Thoracic aorta endothelial cell (primary cell): ENCODE data around the gene IVL. TPM values are rescaled to one million over a fixed set of nuclear protein-coding genes. Genes with fewer than 3 reads are reported as not detected.

ENCODE experiments used
- total RNA-seq: library from RNA; depleted of rRNA; stranded (reverse); fragments of >200 nt; gene quantifications from 2 replicates; pipeline ENCODE4 v1.2.3, GENCODE V29; 2012

The IVL gene, protein sequence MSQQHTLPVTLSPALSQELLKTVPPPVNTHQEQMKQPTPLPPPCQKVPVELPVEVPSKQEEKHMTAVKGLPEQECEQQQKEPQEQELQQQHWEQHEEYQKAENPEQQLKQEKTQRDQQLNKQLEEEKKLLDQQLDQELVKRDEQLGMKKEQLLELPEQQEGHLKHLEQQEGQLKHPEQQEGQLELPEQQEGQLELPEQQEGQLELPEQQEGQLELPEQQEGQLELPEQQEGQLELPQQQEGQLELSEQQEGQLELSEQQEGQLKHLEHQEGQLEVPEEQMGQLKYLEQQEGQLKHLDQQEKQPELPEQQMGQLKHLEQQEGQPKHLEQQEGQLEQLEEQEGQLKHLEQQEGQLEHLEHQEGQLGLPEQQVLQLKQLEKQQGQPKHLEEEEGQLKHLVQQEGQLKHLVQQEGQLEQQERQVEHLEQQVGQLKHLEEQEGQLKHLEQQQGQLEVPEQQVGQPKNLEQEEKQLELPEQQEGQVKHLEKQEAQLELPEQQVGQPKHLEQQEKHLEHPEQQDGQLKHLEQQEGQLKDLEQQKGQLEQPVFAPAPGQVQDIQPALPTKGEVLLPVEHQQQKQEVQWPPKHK
- total RNA-seq = not detected in 2 replicates

DNA sequence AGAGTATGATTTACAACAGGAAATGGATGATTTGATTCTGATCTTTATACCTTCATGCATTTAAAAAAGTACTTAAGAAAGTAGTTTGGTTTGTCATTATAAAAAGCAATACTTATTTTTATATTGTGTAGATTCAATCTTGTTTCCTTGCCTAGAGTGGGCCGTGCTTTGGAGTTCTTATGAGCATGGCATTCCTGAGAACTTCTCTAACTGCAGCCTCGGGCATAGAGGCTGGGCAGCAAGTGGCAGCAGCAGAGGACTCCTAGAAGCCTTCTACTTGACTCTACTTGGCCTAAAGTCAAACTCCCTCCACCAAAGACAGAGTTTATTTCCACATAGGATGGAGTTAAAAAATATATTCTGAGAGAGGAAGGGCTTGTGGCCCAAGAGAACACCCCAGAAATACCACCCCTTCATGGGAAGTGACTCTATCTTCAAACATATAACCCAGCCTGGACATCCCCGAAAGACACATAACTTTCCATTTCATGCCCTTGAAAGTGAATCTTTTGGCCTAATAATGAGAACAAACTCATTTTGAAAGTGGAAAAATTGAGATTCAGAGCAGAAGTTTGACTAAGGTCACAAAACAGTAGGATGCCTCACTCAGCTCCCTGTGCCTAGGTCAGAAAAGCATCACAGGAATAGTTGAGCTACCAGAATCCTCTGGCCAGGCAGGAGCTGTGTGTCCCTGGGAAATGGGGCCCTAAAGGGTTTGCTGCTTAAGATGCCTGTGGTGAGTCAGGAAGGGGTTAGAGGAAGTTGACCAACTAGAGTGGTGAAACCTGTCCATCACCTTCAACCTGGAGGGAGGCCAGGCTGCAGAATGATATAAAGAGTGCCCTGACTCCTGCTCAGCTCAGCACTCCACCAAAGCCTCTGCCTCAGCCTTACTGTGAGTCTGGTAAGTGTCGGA, at the start of gene IVL:
Gene IVL (plus strand): TSS at position 861 of the 916 bp plus-strand sequence. CDS start 1,252 bp downstream, outside the sequence.

DNA sequence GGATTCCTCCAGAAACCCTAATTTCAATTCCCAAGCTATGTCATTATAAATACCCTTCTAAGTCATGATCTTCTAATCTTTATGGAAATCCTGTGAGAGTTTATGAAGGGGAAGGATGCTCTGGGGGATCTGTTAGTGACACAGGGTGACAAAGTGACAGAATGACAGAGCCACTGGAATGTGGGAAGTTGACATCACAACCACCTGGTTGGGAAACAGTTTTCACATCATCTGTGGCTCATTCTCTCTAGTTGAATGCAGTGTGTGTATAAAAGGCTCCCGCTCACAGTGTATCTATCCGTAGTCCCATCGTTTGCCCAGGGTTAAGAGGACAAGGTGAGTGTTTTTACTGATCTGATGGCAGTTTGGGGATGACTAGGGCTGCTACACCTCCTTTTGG, 48.6 kb upstream of the IVL start, which contains the start of gene LCE7A:
Gene LCE7A (plus strand): TSS at position 301 of the 400 bp plus-strand sequence. CDS start 702 bp downstream, outside the sequence.

DNA sequence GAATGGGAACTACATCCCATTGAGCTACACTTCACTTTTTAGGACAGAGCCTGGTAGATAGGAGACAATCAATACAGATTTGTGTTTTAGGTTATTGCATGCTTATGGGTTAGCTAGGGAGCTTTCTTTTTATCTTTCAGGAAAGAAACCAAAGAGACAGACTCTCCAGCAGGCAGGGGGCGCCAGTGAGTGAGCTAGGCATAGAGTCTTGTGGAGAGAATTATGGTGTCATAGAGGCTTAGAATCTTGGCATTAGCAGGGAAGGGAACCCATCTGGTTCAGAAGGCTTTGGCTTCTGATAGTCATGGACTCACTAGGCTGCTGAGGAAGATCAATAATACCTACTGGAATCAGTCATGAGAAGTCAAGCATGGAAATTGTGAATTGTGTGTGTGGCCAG, 30.3 kb upstream of the IVL start, which contains the start of gene SMCP:
Gene SMCP (plus strand): TSS at position 281 of the 400 bp plus-strand sequence. CDS start 6,101 bp downstream, outside the sequence.

GRCh38 chr1:152946651-152947256, 38.4 kb downstream of the IVL start, which contains the start of gene SPRR5:
Gene SPRR5 (plus strand): TSS chr1:152947206. CDS start chr1:152948555, 1,349 bp downstream.

Other genes starting within 250 kb of the IVL start
- gene LCE2D, start 245.2 kb upstream of the IVL start, total RNA-seq = not detected in 2 replicates
- gene LCE2C, start 233.3 kb upstream of the IVL start, total RNA-seq = not detected in 2 replicates
- gene LCE2B, start 222.4 kb upstream of the IVL start, total RNA-seq = not detected in 2 replicates
- not detected in 2 replicates for gene LCE2A, start 210.2 kb upstream of the IVL start, total RNA-seq
- gene LCE4A, start 200.4 kb upstream of the IVL start, total RNA-seq = not detected in 2 replicates
- not detected in 2 replicates for gene KPRP, start 150.5 kb upstream of the IVL start, total RNA-seq
- gene LCE1F, start 133.4 kb upstream of the IVL start, total RNA-seq = not detected in 2 replicates
- gene LCE1E, start 122.3 kb upstream of the IVL start, total RNA-seq = not detected in 2 replicates
- not detected in 2 replicates for gene LCE1D, start 111.8 kb upstream of the IVL start, total RNA-seq
- not detected in 2 replicates for gene LCE1C, start 101.9 kb upstream of the IVL start, total RNA-seq
- 0.22 TPM in 1 of 2 replicates, not detected in the other for gene LCE1B, start 96.6 kb upstream of the IVL start, total RNA-seq
- not detected in 2 replicates for gene LCE1A, start 81.1 kb upstream of the IVL start, total RNA-seq
- not detected in 2 replicates for gene LCE6A, start 65.7 kb upstream of the IVL start, total RNA-seq
- gene LCE7A, start 48.5 kb upstream of the IVL start, total RNA-seq = not detected in 2 replicates
- gene SMCP, start 30.2 kb upstream of the IVL start, total RNA-seq = not detected in 2 replicates
- gene SPRR5, start 38.7 kb downstream of the IVL start, total RNA-seq = not detected in 2 replicates
- gene SPRR4, start 62.1 kb downstream of the IVL start, total RNA-seq = not detected in 2 replicates
- gene SPRR1A, start 75.5 kb downstream of the IVL start, total RNA-seq = not detected in 2 replicates
- gene SPRR3, start 93.2 kb downstream of the IVL start, total RNA-seq = not detected in 2 replicates
- not detected in 2 replicates for gene SPRR1B, start 122.7 kb downstream of the IVL start, total RNA-seq
- not detected in 2 replicates for gene SPRR2D, start 132.6 kb downstream of the IVL start, total RNA-seq
- gene SPRR2A, start 149.0 kb downstream of the IVL start, total RNA-seq = not detected in 2 replicates
- not detected in 2 replicates for gene SPRR2B, start 163.1 kb downstream of the IVL start, total RNA-seq
- not detected in 2 replicates for gene SPRR2E, start 186.0 kb downstream of the IVL start, total RNA-seq
- not detected in 2 replicates for gene SPRR2F, start 205.0 kb downstream of the IVL start, total RNA-seq
- gene SPRR2G, start 242.3 kb downstream of the IVL start, total RNA-seq = not detected in 2 replicates